BJ (cell line): ENCODE measurements around the gene LRRC63. TPM values are rescaled to one million over a fixed set of nuclear protein-coding genes. Genes with fewer than 3 reads are reported as not detected.

Source experiments
- CTCF ChIA-PET: fragments of 350-600 bp; formaldehyde crosslinking; extraction: SDS; loops from one replicate; lab custom pipeline; 2021; ENCODE audit warnings: antibody characterized with exemption, inconsistent platforms; lab: Yijun Ruan, JAX
- POLR2A ChIA-PET: fragments of 300-600 bp; sonication (Branson Sonifier 250); formaldehyde crosslinking; extraction: SDS; loops from one replicate; lab custom pipeline; 2021; ENCODE audit warnings: antibody characterized with exemption; lab: Charles Lee
- DNase-seq: peaks from one replicate; pipeline ENCODE4 v3.0.0-alpha.2; 2011; ENCODE audit warnings: low read depth
- H3K27me3 ChIP-seq: 2 replicates; pipeline ENCODE4 v1.6.0; 2011; ENCODE audit warnings: low read length; ENCODE audit not compliant: control insufficient read depth, insufficient read depth
- H3K36me3 ChIP-seq: 2 replicates; pipeline ENCODE4 v1.5.1; 2011; ENCODE audit warnings: low read length; ENCODE audit not compliant: control insufficient read depth, insufficient read depth
- H3K4me3 ChIP-seq: 2 replicates; pipeline ENCODE4 v1.5.1; 2011; ENCODE audit warnings: low read depth, mild to moderate bottlenecking, control low read depth, low read length
- CTCF ChIP-seq: IDR thresholded peaks from 2 replicates; pipeline ENCODE4 v1.5.1; 2011; ENCODE audit warnings: low read depth, mild to moderate bottlenecking, control low read depth, inconsistent platforms, low read length, moderate library complexity; ENCODE audit not compliant: insufficient read depth
- polyA plus RNA-seq: library from polyadenylated mRNA; depleted of rRNA; stranded (reverse); fragments of >200 nt; gene quantifications from 2 replicates; pipeline ENCODE4 v1.2.3, GENCODE V29; 2011

The LRRC63 gene
- polyA plus RNA-seq, 1 experiment = not detected

- H3K4me3 ChIP-seq = no peak overlapping the region
- H3K36me3 ChIP-seq = no peaks in the 10 kb centered on the region
- ChIA-PET CTCF (no interaction called here), POLR2A (no interaction called here)
- DNase-seq = no peak
- no peak for TF ChIP-seq CTCF
- no peaks in the 10 kb centered on the region; the same call in 1 of the 2 replicates for H3K27me3 ChIP-seq
Measured at GRCh38 chr13:46185634-46186033, 26.1 kb upstream of the LRRC63 start.

GRCh38 chr13:46192412-46192811 lies 19.3 kb upstream of the LRRC63 start:
- POLR2A ChIA-PET = no interaction called here
- CTCF ChIA-PET = interaction anchor here (1.0 to 1.5 kb wide), 2 partner anchors 32 to 62 kb away, joined by 3 to 4 read pairs; no protein-coding TSS in a partner anchor

GRCh38 chr13:46195016-46195415 lies 16.7 kb upstream of the LRRC63 start:
- Histone ChIP-seq H3K4me3 (no peak overlapping the region), H3K36me3 (no peaks in the 10 kb centered on the region), H3K27me3 (no peaks in the 10 kb centered on the region; the same call in 1 of the 2 replicates)
- ChIA-PET CTCF (interaction anchor here (0.9 kb wide), 1 partner anchor 35 kb away, joined by 4 read pairs; no protein-coding TSS in a partner anchor), POLR2A (no interaction called here)
- no peak for DNase-seq
- no peak for TF ChIP-seq CTCF

More at GRCh38 chr13:46192412-46192811, 19.3 kb upstream of the LRRC63 start:
- no peak for DNase-seq
- TF ChIP-seq CTCF = no peak
- no peaks in the 10 kb centered on the region for H3K36me3 ChIP-seq
- no peaks in the 10 kb centered on the region; the same call in 1 of the 2 replicates for H3K27me3 ChIP-seq
- no peak overlapping the region for H3K4me3 ChIP-seq

- Histone ChIP-seq H3K27me3 (no peaks in the 10 kb centered on the region; the same call in 1 of the 2 replicates), H3K36me3 (no peaks in the 10 kb centered on the region), H3K4me3 (no peak overlapping the region)
- no peak for TF ChIP-seq CTCF
- POLR2A ChIA-PET = no interaction called here
- CTCF ChIA-PET = no interaction called here
- no peak for DNase-seq
Measured at GRCh38 chr13:46197299-46198048, 14.3 kb upstream of the LRRC63 start.

GRCh38 chr13:46198696-46199193 lies 13.0 kb upstream of the LRRC63 start:
- DNase-seq = no peak
- ChIA-PET CTCF (interaction anchor here (0.7 kb wide), 1 partner anchor 12 kb away, joined by 3 read pairs; no protein-coding TSS in a partner anchor), POLR2A (no interaction called here)
- no peak for TF ChIP-seq CTCF
- no peaks in the 10 kb centered on the region; the same call in 1 of the 2 replicates for H3K27me3 ChIP-seq
- no peaks in the 10 kb centered on the region for H3K36me3 ChIP-seq
- no peak overlapping the region for H3K4me3 ChIP-seq
